Heart left ventricle (tissue), 16 donors: ENCODE results near the gene TRIM74. TPM values are rescaled to one million over a fixed set of nuclear protein-coding genes. Genes with fewer than 3 reads are reported as not detected.
A peak's percentile ranks its signal among the peaks of the same experiment; 100 is the strongest.
"Not testable (repeated sequence)": the region's sequence is repeated elsewhere in the genome, so short reads cannot be mapped to it uniquely, and the experiment has no call there.

Source experiments
- ATAC-seq, 4 donors: fragments of 200-7000 bp; cut with Tn5 transposase; one replicate each; pipeline ENCODE4 v1.9.1; 2020 to 2022; ENCODE audit warnings: moderate library complexity in 4 of 4, mild to moderate bottlenecking in 3 of 4, moderate number of reproducible peaks in 1 of 4
- DNase-seq, 5 donors: peaks; one replicate each; pipeline ENCODE4 v3.0.0-alpha.2; 2020
- H3K27ac ChIP-seq, 12 donors: fragments of 200-600 bp; sonication (generic) in 4 of 12; one replicate each; pipeline versions ENCODE4 v1.5.0 to v1.8.0; 2016 to 2022; ENCODE audit warnings: mild to moderate bottlenecking in 2 of 12
- H3K27me3 ChIP-seq, 9 donors: fragments of 200-600 bp; sonication (generic) in 2 of 9; one replicate each; pipeline versions ENCODE4 v1.5.1 to v1.8.0; 2016 to 2022; ENCODE audit warnings: mild to moderate bottlenecking in 3 of 9
- H3K36me3 ChIP-seq, 9 donors: fragments of 200-600 bp; sonication (generic) in 2 of 9; one replicate each; pipeline versions ENCODE4 v1.5.0 to v1.8.0; 2018 to 2022; ENCODE audit warnings: mild to moderate bottlenecking in 2 of 9
- H3K4me1 ChIP-seq, 12 donors: fragments of 200-600 bp; sonication (generic) in 4 of 12; one replicate each; pipeline versions ENCODE4 v1.5.0 to v1.8.0; 2016 to 2022; ENCODE audit warnings: mild to moderate bottlenecking in 3 of 12
- H3K4me3 ChIP-seq, 12 donors: fragments of 200-600 bp; sonication (generic) in 4 of 12; one replicate each; pipeline versions ENCODE4 v1.5.0 to v1.8.0; 2017 to 2022; ENCODE audit warnings: mild to moderate bottlenecking in 9 of 12, moderate library complexity in 4 of 12
- H3K9me3 ChIP-seq, 12 donors: fragments of 200-600 bp; sonication (generic) in 4 of 12; one replicate each; pipeline versions ENCODE4 v1.5.0 to v1.8.0; 2016 to 2022; ENCODE audit warnings: mild to moderate bottlenecking in 1 of 12
- POLR2A ChIP-seq, 2 donors: fragments of 450-650 bp; IDR thresholded peaks; one replicate each; pipeline ENCODE4 v1.6.1; 2017; ENCODE audit warnings: antibody characterized with exemption in 2 of 2, mild to moderate bottlenecking in 2 of 2, moderate library complexity in 2 of 2
- WGBS, 4 donors: extraction: QIAGEN DNeasy Blood & Tissue Kit in 2 of 4; methylation state at CpG; one replicate each; pipeline versions ENCODE4 v1.1.5 to v1.1.7; 2013 to 2018; 5-methylcytosine and 5-hydroxymethylcytosine counted together
- intact Hi-C, 10 donors: fragments of 100-400 bp; cut with DNase I; formaldehyde crosslinking; loops; one replicate each; pipeline versions ENCODE4 v1.11.1 to v1.14.2; 2022
- polyA plus RNA-seq, 2 donors: library from polyadenylated mRNA; stranded (reverse); fragments of 200-250 nt; gene quantifications; one replicate each; pipeline ENCODE4 v1.2.3, GENCODE V29; 2013
- total RNA-seq, 9 donors: library from RNA; depleted of rRNA in 2 of 9; stranded (reverse); fragments of >200 nt in 2 of 9; fragmentation: NEBNext Ultra II Directional in 3 of 9; extraction: Animal tissue kit (Norgen Biotek cat#: 25700) in 3 of 9; gene quantifications; one replicate each; pipeline versions ENCODE4 v1.1.0 to v1.2.4, GENCODE V29; 2016 to 2023
- TF ChIP-seq, protein P1 (sequence below), 12 donors: fragments of 200-600 bp; sonication (generic) in 4 of 12; IDR thresholded peaks; one replicate each; pipeline versions ENCODE4 v1.5.0 to v1.8.0; 2018 to 2022; ENCODE audit warnings: antibody characterized with exemption in 12 of 12, mild to moderate bottlenecking in 5 of 12
- donor health status: ischemic (EF 13 %, LVEDD 7.1; RV severe dilation, severe dysfunction).
- donor health status: healthy with polysubstance abuse.
- donor health status: DM: no; HTN: yes; CAD: no.
- donor health status: DM: no; HTN: no; CAD: no.
- donor health status: ischemic (EF 25% LVEDD 6.9; RV normal size, moderate dysfunction).
- donor health status: ischemic (EF 25% LVEDD 5.7; RV mildly dilated, moderate dysfunction).
- donor health status: healthy.
- donor health status: DM: yes; HTN: yes; CAD: no.
- donor health status: ischemic (EF 35%, LVEDD 5.7; RV mildly dilated, moderate dysfunction).
- donor health status: nonischemic (EF 11% LVEDD 7.7; RV severe dilation, severe dysfunction).
- donor health status: DM: yes; HTN: yes; CAD: no.
- donor health status: PGD.
- donor health status: ischemic (EF 29% LVEDD 5.4; RV normal size, mild dysfunction).
- donor health status: nonischemic (EF 23%, LVEDD 6.1; RV moderate dilation, normal function).

The TRIM74 gene
- total and polyA plus RNA-seq, 11 donors, result 0.06 to 1.7 (median 0.46) TPM; not detected in 6

GRCh38 chr7:72942956-72943355 lies 26.3 kb downstream of the TRIM74 start:
- intact Hi-C loops, ATAC-seq, H3K4me1 ChIP-seq, H3K4me3 ChIP-seq, H3K9me3 ChIP-seq, H3K27ac ChIP-seq, DNase-seq, H3K27me3 ChIP-seq: not testable (repeated sequence)
- whole genome bisulfite sequencing, 4 donors, result 97 to 98% (median 97%) methylated on average over 18 to 25 of the region's 25 CpGs
- peaks cover 0 to 39% (median 30%) of the 10 kb centered on the region in 9 donors for H3K36me3 ChIP-seq

DNA sequence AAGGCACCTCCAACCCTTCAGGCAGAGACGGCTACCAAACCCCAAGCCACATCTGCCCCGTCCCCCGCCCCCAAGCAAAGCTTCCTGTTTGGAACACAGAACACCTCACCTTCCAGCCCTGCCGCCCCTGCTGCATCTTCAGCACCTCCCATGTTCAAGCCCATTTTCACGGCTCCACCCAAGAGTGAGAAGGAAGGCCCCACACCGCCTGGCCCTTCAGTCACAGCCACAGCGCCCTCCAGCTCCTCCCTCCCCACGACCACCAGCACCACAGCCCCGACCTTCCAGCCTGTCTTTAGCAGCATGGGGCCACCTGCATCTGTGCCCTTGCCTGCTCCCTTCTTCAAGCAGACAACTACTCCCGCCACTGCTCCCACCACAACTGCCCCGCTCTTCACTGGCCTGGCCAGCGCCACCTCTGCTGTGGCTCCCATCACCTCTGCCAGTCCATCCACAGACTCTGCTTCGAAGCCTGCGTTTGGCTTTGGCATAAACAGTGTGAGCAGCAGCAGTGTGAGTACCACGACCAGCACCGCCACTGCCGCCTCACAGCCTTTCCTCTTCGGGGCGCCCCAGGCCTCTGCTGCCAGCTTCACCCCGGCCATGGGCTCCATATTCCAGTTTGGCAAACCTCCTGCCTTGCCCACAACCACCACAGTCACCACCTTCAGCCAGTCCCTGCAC lies 27.1 kb downstream of the TRIM74 start:
- H3K4me1 ChIP-seq, intact Hi-C loops, H3K27me3 ChIP-seq, H3K27ac ChIP-seq, H3K4me3 ChIP-seq, ATAC-seq, H3K9me3 ChIP-seq: not testable (repeated sequence)
- DNase-seq, result peak in 1 of 5 donors; percentile 65
- peaks cover 0 to 40% (median 32%) of the 10 kb centered on the region in 9 donors for H3K36me3 ChIP-seq
- WGBS, 4 donors, result 81 to 89% (median 85%) methylated on average over 6 to 7 of the region's 20 CpGs

GRCh38 chr7:72928216-72928615 lies 41.0 kb downstream of the TRIM74 start:
- not testable (repeated sequence) for H3K4me3 ChIP-seq, DNase-seq, H3K9me3 ChIP-seq, H3K27me3 ChIP-seq, ATAC-seq, H3K27ac ChIP-seq
- 91 to 95% (median 93%) methylated on average over 6 of the region's 6 CpGs for WGBS, 4 donors
- Histone ChIP-seq H3K4me1 (peaks cover 0 to 22% (median 16%) of the 10 kb centered on the region in 12 donors), H3K36me3 (peaks cover 0 to 64% (median 56%) of the 10 kb centered on the region in 9 donors)
- intact Hi-C loops, result loop anchor here in 3 of 10 donors (5.0 to 10.0 kb wide), 3 partner anchors 96 to 517 kb away; partner anchors contain the start of gene TYW1B (in 1 of the 3)

DNA sequence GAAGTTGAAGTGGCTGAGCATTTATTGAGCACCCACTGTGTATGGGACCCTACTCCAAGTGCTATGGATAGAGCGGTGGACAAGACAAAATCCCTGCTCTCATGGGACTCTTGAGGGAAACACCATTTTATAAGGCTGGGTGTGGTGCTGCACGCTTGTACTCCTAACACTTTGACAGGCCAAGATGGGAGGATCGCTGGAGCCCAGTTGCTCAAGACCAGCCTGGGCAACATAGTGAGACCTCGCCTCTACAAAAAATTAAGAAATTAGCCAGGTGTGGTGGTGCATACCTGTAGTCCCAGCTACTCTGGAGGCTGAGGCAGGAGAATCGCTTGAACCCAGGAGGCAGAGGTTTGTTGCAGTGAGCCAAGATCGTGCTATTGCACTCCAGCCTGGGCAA lies 41.5 kb downstream of the TRIM74 start:
- H3K4me3 ChIP-seq, H3K27ac ChIP-seq, H3K9me3 ChIP-seq, DNase-seq, ATAC-seq, H3K27me3 ChIP-seq: not testable (repeated sequence)
- intact Hi-C loops, result loop anchor here in 3 of 10 donors (5.0 to 10.0 kb wide), 3 partner anchors 95 to 517 kb away; partner anchors contain the start of gene TYW1B (in 1 of the 3)
- Histone ChIP-seq H3K4me1 (peaks cover 0 to 22% (median 16%) of the 10 kb centered on the region in 12 donors), H3K36me3 (peaks cover 0 to 60% (median 55%) of the 10 kb centered on the region in 9 donors)
- WGBS, 4 donors, result 94 to 98% (median 96%) methylated on average over 6 of the region's 6 CpGs

- H3K4me3 ChIP-seq, result peak overlapping the region; percentile 63 to 96 (median 90)
- intact Hi-C loops, result loop anchor here in 3 of 10 donors (5.0 to 10.0 kb wide), 3 partner anchors 93 to 519 kb away; partner anchors contain the start of gene TYW1B (in 1 of the 3)
Measured at GRCh38 chr7:72925546-72926120, 43.6 kb downstream of the TRIM74 start.

More at GRCh38 chr7:72925546-72926120, 43.6 kb downstream of the TRIM74 start:
- WGBS, 4 donors, result 0 to 1% (median 1%) methylated on average over 9 to 35 of the region's 35 CpGs
- Histone ChIP-seq H3K36me3 (peaks cover 0 to 49% (median 44%) of the 10 kb centered on the region in 9 donors), H3K4me1 (peaks cover 0 to 22% (median 16%) of the 10 kb centered on the region in 12 donors), H3K27me3 (no peaks in the 10 kb centered on the region), H3K9me3 (no peaks in the 10 kb centered on the region), H3K27ac (peak overlapping the region; percentile 68 to 95 (median 90))
- ATAC-seq, result no peak
- TF ChIP-seq, protein P1, sequence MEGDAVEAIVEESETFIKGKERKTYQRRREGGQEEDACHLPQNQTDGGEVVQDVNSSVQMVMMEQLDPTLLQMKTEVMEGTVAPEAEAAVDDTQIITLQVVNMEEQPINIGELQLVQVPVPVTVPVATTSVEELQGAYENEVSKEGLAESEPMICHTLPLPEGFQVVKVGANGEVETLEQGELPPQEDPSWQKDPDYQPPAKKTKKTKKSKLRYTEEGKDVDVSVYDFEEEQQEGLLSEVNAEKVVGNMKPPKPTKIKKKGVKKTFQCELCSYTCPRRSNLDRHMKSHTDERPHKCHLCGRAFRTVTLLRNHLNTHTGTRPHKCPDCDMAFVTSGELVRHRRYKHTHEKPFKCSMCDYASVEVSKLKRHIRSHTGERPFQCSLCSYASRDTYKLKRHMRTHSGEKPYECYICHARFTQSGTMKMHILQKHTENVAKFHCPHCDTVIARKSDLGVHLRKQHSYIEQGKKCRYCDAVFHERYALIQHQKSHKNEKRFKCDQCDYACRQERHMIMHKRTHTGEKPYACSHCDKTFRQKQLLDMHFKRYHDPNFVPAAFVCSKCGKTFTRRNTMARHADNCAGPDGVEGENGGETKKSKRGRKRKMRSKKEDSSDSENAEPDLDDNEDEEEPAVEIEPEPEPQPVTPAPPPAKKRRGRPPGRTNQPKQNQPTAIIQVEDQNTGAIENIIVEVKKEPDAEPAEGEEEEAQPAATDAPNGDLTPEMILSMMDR (IDR thresholded peaks at IDR 0.05), result no peak
- no peak for TF ChIP-seq POLR2A (IDR thresholded peaks at IDR 0.05)
- DNase-seq, result no peak
